GM23338 (cell line): ENCODE data around the gene RFX4. TPM values are rescaled to one million over a fixed set of nuclear protein-coding genes. Genes with fewer than 3 reads are reported as not detected.

Experiments used
- ATAC-seq: fragments of 200-7000 bp; cut with Tn5 transposase; 3 replicates; pipeline ENCODE4 v1.9.1; 2020
- DNase-seq: peaks from one replicate; pipeline ENCODE4 v3.0.0-alpha.2; 2015; ENCODE audit warnings: low spot score
- H2AFZ ChIP-seq: fragments of 200-600 bp; sonication (generic); 2 replicates; pipeline ENCODE4 v1.8.0; 2016; ENCODE audit warnings: antibody characterized with exemption, mild to moderate bottlenecking, moderate library complexity
- H3F3A ChIP-seq: fragments of 200-600 bp; sonication (generic); replicated peaks from 2 replicates; pipeline ENCODE4 v1.8.0; 2017; ENCODE audit warnings: antibody characterized with exemption, mixed run types, low read depth
- H3K27ac ChIP-seq: fragments of 200-600 bp; sonication (generic); 2 replicates; pipeline ENCODE4 v1.6.1; 2016; ENCODE audit warnings: low read depth
- H3K27me3 ChIP-seq: fragments of 200-600 bp; sonication (generic); 2 replicates; pipeline ENCODE4 v1.8.0; 2016; ENCODE audit warnings: mild to moderate bottlenecking, mixed run types, moderate library complexity; ENCODE audit not compliant: insufficient read depth
- H3K36me3 ChIP-seq: fragments of 200-600 bp; sonication (generic); 2 replicates; pipeline ENCODE4 v1.8.0; 2016; ENCODE audit warnings: mild to moderate bottlenecking; ENCODE audit not compliant: insufficient read depth
- H3K4me1 ChIP-seq: fragments of 200-600 bp; sonication (generic); 2 replicates; pipeline ENCODE4 v1.8.0; 2016; ENCODE audit warnings: mild to moderate bottlenecking, moderate library complexity; ENCODE audit not compliant: insufficient read depth
- H3K4me2 ChIP-seq: fragments of 200-600 bp; sonication (generic); 2 replicates; pipeline ENCODE4 v1.7.1; 2017; ENCODE audit warnings: mixed run types
- H3K4me3 ChIP-seq: fragments of 200-600 bp; sonication (generic); 2 replicates; pipeline ENCODE4 v1.6.1; 2016; ENCODE audit warnings: mixed run types
- H3K79me2 ChIP-seq: fragments of 200-600 bp; sonication (generic); replicated peaks from 2 replicates; pipeline ENCODE4 v1.8.0; 2017; ENCODE audit warnings: mild to moderate bottlenecking; ENCODE audit not compliant: insufficient read depth
- H3K9me2 ChIP-seq: fragments of 200-600 bp; sonication (generic); 2 replicates; pipeline ENCODE4 v1.8.0; 2017; ENCODE audit not compliant: insufficient read depth
- H4K20me1 ChIP-seq: fragments of 200-600 bp; sonication (generic); replicated peaks from 2 replicates; pipeline ENCODE4 v1.8.0; 2017; ENCODE audit warnings: mild to moderate bottlenecking; ENCODE audit not compliant: insufficient read depth
- H3K27ac Mint-ChIP-seq: 2 replicates; pipeline ENCODE4 v1.8.0; 2020; ENCODE audit warnings: inconsistent platforms, mild to moderate bottlenecking, moderate library complexity, mixed read lengths
- H3K27me3 Mint-ChIP-seq: 3 replicates; pipeline ENCODE4 v1.8.0; 2022; ENCODE audit warnings: low read depth, mild to moderate bottlenecking, moderate library complexity, mixed read lengths, inconsistent platforms; ENCODE audit not compliant: insufficient read depth, poor library complexity
- H3K36me3 Mint-ChIP-seq: 3 replicates; pipeline ENCODE4 v1.8.0; 2021; ENCODE audit warnings: low read depth, mild to moderate bottlenecking, inconsistent platforms, moderate library complexity, mixed read lengths
- H3K4me1 Mint-ChIP-seq: 3 replicates; pipeline ENCODE4 v1.8.0; 2020; ENCODE audit warnings: mild to moderate bottlenecking, inconsistent platforms, mixed read lengths
- H3K4me3 Mint-ChIP-seq: 3 replicates; pipeline ENCODE4 v1.8.0; 2021; ENCODE audit warnings: moderate library complexity, mild to moderate bottlenecking, inconsistent platforms, mixed read lengths
- H3K9me3 Mint-ChIP-seq: 3 replicates; pipeline ENCODE4 v1.8.0; 2020; ENCODE audit warnings: moderate library complexity, mild to moderate bottlenecking, inconsistent platforms, mixed read lengths
- CREB1 ChIP-seq: fragments of 250-450 bp; sonication (Bioruptor Pico); IDR thresholded peaks from 2 replicates; pipeline ENCODE4 v1.5.0; 2020; ENCODE audit warnings: low read depth, mild to moderate bottlenecking, moderate library complexity
- ETS1 ChIP-seq: IDR thresholded peaks from 2 replicates; pipeline ENCODE4 v1.6.1; 2016; ENCODE audit warnings: antibody characterized with exemption
- NANOG ChIP-seq: IDR thresholded peaks from 2 replicates; pipeline ENCODE4 v1.6.1; 2016; ENCODE audit warnings: antibody characterized with exemption, borderline replicate concordance
- POLR2AphosphoS5 ChIP-seq: IDR thresholded peaks from 2 replicates; pipeline ENCODE4 v1.6.1; 2016; ENCODE audit warnings: antibody characterized with exemption, low read depth
- ZNF462 ChIP-seq: fragments of 250-450 bp; sonication (Bioruptor Pico); IDR thresholded peaks from 2 replicates; pipeline ENCODE4 v1.5.0; 2020; ENCODE audit warnings: mild to moderate bottlenecking, moderate library complexity
- polyA plus RNA-seq: library from polyadenylated mRNA; unstranded; fragments of >200 nt; fragmentation: Nextera tagmentation; extraction: Ambion mirVana; gene quantifications from 2 replicates; pipeline ENCODE4 v1.2.1, GENCODE V29; 2016
- total RNA-seq: library from RNA; depleted of rRNA; stranded (reverse); fragments of >200 nt; shearing (Covaris generic); gene quantifications from 2 replicates; pipeline ENCODE4 v1.2.3, GENCODE V29; 2014

RFX4 gene
- total and polyA plus RNA-seq, 2 experiments from 2014 or later: 0.23 TPM; not detected in 1

- TF ChIP-seq ZNF462 (no peak), NANOG (no peak), CREB1 (CRISPR knock-in tag) (no peak), POLR2AphosphoS5 (no peak)
Observed at GRCh38 chr12:106657488-106657887, 74.7 kb downstream of the RFX4 start (continued).

- no peak for ATAC-seq
- Mint-ChIP-seq H3K9me3 (peaks cover 59% of the 10 kb centered on the region), H3K4me3 (no peak overlapping the region), H3K27ac (no peak overlapping the region), H3K27me3 (peaks cover 3% of the 10 kb centered on the region), H3K4me1 (no peaks in the 10 kb centered on the region), H3K36me3 (peaks cover 38% of the 10 kb centered on the region)
- Histone ChIP-seq H3K9me2 (0 out of 2 replicates have a peak, but pooled peaks cover 7% of the 10 kb centered on the region), H3K27me3 (no peaks in the 10 kb centered on the region), H3K36me3 (peaks cover 4% of the 10 kb centered on the region; the same call in 1 of the 2 replicates), H2AFZ (no peak overlapping the region), H3K4me3 (no peak overlapping the region), H3K27ac (no peak overlapping the region), H3F3A (no peaks in the 10 kb centered on the region), H3K4me2 (no peak overlapping the region), H3K4me1 (no peaks in the 10 kb centered on the region), H3K79me2 (no peaks in the 10 kb centered on the region), H4K20me1 (no peaks in the 10 kb centered on the region)
- TF ChIP-seq ETS1: no peak
- DNase-seq: no peak
Observed at GRCh38 chr12:106663385-106663784, 80.6 kb downstream of the RFX4 start.
